ENCODE measurements around the gene TINCR. TPM values are rescaled to one million over a fixed set of nuclear protein-coding genes. Genes with fewer than 3 reads are reported as not detected.

The TINCR gene
- total RNA-seq, 1 donor: not detected

DNA sequence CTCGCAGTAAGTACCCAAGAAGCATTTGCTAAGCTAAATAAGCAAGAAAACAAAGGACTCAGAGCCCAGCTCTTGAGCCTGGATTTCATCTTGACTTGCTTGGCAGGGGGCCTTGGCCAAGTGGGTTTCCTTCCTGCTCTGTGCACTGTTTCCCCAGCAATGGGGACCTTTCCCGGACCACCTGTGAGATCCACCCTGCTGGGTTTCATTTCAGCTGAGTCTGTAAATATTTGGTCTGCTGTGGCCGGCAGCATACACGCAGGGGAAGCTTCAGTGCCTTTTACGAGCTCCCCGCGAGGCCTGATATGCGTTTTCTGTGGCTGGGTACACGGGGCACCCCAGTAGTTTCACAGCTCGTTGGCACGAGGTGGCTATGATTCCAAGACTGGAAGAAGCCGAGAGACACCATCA is 12.4 kb upstream of the TINCR start:
- TF ChIP-seq, protein P1, sequence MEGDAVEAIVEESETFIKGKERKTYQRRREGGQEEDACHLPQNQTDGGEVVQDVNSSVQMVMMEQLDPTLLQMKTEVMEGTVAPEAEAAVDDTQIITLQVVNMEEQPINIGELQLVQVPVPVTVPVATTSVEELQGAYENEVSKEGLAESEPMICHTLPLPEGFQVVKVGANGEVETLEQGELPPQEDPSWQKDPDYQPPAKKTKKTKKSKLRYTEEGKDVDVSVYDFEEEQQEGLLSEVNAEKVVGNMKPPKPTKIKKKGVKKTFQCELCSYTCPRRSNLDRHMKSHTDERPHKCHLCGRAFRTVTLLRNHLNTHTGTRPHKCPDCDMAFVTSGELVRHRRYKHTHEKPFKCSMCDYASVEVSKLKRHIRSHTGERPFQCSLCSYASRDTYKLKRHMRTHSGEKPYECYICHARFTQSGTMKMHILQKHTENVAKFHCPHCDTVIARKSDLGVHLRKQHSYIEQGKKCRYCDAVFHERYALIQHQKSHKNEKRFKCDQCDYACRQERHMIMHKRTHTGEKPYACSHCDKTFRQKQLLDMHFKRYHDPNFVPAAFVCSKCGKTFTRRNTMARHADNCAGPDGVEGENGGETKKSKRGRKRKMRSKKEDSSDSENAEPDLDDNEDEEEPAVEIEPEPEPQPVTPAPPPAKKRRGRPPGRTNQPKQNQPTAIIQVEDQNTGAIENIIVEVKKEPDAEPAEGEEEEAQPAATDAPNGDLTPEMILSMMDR (IDR thresholded peaks at IDR 0.05; ENCODE audit: insufficient read depth, low read depth, low read length): no peak
- DNase-seq (ENCODE audit: low read depth): peak; percentile 8
- no peak overlapping the region for H3K4me3 ChIP-seq (ENCODE audit: low read depth, low read length)

DNA sequence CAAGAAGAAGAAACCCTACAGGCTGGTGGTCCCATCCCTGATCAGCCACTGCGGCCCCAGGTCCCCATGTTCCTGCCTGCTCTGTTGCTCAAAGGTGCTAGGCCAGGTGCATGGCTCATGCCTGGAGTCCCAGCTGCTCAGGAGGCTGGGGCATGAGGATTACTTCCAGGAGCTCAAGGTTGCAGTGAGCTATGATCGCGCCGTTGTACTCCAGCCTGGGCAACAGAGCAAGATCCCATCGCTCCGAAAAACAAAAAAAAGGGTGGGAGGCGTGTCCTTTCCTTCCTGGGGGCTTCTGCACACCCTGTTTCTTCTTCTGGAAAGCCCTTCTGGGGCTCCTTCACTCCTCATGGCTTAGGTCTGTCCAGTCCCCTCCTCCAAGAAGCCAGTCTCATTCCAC is 11.9 kb upstream of the TINCR start:
- no peak for DNase-seq (ENCODE audit: low read depth)
- no peak overlapping the region for H3K4me3 ChIP-seq (ENCODE audit: low read depth, low read length)
- TF ChIP-seq, protein P1 (IDR thresholded peaks at IDR 0.05; ENCODE audit: insufficient read depth, low read depth, low read length): no peak

DNA sequence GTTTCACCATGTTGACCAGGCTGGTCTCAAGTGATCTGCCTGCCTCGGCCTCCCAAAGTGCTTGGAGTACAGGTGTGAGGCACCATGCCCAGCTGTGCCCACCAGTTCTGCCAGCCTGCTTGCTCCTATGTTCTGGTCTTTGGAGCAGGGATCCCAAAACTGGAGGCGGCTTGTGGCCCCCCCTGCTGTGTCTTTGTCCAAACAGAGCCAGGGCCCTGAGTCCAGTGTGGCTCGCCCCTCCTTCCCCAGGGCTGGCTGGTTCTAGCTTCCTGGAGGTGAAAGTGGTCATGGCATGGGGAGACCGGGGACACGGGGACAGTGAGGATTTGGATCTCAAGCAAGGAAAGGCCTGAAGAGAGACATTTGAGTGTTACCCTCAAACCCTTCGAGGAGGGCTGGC is 11.5 kb upstream of the TINCR start:
- H3K4me3 ChIP-seq (ENCODE audit: low read depth, low read length): no peak overlapping the region
- no peak for DNase-seq (ENCODE audit: low read depth)
- TF ChIP-seq, protein P1 (IDR thresholded peaks at IDR 0.05; ENCODE audit: insufficient read depth, low read depth, low read length): no peak

DNA sequence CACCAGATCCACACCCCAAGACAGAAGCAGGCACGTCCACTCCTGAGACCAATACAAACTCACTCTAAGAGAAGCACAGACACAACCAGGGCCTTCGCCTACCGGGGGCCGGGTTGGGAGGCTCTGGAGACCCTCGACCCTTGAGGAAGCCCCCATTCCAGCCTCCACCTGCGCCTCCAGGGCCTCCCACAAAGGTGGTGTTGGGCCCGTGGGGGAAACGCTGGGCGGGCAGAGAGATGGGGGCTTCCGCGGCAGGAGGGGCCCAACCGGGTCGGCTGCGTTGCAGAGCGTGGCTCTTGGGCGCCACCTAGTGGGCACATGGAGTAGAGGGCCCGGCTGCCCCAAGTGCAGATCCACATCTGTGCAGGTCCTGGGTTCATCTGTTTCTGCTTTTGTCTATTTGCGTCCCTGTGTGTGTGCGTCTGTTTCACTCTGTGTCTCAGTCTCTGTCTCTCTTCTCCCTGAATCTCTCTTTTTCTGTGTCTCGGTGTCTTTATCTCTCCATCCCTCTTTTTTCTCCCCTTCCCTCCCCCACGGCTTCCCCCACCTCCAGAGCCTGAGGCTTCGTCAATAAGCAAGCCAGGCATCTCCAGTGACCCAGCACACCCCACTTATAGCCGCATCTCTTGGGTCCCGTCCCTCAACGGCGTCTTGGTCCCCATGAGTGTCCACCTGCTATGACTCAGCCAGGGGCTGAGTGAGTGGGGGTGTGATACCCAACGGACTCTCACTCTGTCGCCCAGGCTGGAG is 10.5 kb upstream of the TINCR start:
- peak; percentile 47 for DNase-seq (ENCODE audit: low read depth)
- no peak overlapping the region for H3K4me3 ChIP-seq (ENCODE audit: low read depth, low read length)
- TF ChIP-seq, protein P1 (IDR thresholded peaks at IDR 0.05; ENCODE audit: insufficient read depth, low read depth, low read length): peak; percentile 92

DNA sequence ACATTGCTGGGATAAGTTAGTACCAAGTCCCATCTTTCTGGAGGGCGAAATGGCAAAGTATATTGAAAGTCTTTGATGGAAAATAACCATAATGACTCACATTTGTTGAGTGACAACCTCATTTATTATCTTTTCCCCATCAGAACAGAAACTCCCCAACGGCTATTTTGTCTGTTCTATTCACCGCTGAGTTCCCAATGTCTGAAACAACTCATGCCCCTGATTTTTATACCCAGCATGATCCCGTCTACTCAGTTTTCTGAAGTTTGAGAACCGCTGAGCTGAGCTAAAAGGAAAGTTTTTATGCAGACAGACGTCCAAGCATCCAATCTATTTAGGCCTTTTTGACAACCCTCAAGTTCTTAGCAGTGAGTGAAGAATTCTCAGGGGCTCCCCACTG is 7.8 kb upstream of the TINCR start:
- no peak overlapping the region for H3K4me3 ChIP-seq (ENCODE audit: low read depth, low read length)
- DNase-seq (ENCODE audit: low read depth): no peak
- TF ChIP-seq, protein P1 (IDR thresholded peaks at IDR 0.05; ENCODE audit: insufficient read depth, low read depth, low read length): no peak

DNA sequence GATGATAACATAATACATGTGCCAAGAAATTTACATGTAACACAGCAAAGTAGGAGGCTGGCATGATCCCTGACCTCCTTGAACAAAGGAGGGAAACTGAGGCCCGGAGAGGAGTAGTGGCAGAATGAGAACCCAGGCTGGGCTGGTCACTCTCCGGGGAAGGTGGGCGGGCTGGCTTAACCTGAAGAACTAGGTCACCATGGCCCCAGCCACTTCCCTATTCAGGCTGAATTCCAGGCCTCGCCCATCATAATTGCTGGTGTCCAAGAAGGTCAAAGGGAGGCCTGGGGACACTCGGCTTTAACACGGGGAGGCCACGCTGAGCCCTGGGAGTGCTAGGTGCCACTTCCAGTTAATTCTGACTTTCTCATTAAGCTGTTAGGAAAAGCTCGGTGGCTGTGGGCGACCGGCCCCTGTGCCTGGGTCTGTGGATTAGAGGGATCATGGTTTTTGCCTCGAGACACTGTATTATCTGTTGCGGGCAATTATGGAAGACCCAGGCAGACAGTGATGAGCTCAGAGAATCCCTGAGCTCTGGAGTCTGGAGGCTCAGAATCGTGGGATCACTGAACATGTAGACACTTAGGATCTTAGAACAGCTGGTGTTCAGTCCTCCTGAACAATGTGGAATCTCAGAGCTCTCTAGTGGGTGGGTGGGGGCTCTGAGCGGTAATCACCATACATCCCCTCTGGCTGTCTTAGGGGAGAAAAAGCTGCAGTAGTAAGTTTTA is 5.0 kb upstream of the TINCR start:
- no peak overlapping the region for H3K4me3 ChIP-seq (ENCODE audit: low read depth, low read length)
- DNase-seq (ENCODE audit: low read depth): no peak
- TF ChIP-seq, protein P1 (IDR thresholded peaks at IDR 0.05; ENCODE audit: insufficient read depth, low read depth, low read length): no peak
